ENCODE measurements around the gene NTNG2.

- TF ChIP-seq CTCF (IDR thresholded peaks at IDR 0.05) = no peak
- TF ChIP-seq POLR2A (IDR thresholded peaks at IDR 0.05) = no peak
- TF ChIP-seq POLR2AphosphoS5 (IDR thresholded peaks at IDR 0.05) = no peak
Observed at GRCh38 chr9:132221941-132222340, 60.1 kb downstream of the NTNG2 start.

Data from stomach (tissue), 4 donors.